Sciatic nerve (tissue), 2 donors: Measurements from ENCODE around the gene COPS8. TPM values are rescaled to one million over a fixed set of nuclear protein-coding genes. Genes with fewer than 3 reads are reported as not detected.

Source experiments
- ATAC-seq: fragments of 200-7000 bp; cut with Tn5 transposase; one replicate; pipeline ENCODE4 v1.9.1; 2020; ENCODE audit warnings: mild to moderate bottlenecking, moderate library complexity
- DNase-seq: peaks from one replicate; pipeline ENCODE4 v3.0.0-alpha.2; 2020; ENCODE audit warnings: low spot score
- intact Hi-C: fragments of 100-400 bp; cut with DNase I; formaldehyde crosslinking; loops from one replicate; pipeline ENCODE4 v1.14.2; 2022
- total RNA-seq: library from RNA; stranded (reverse); fragmentation: NEBNext Ultra II Directional; extraction: Animal tissue kit (Norgen Biotek cat#: 25700); gene quantifications from one replicate; pipeline ENCODE4 v1.2.1, GENCODE V29; 2021
- donor health status: DM: no; HTN: no; CAD: no.
- donor health status: DM: no; HTN: no; CAD: no.

Gene COPS8
- total RNA-seq, 1 donor from 2014 or later = 51.4 TPM

DNA sequence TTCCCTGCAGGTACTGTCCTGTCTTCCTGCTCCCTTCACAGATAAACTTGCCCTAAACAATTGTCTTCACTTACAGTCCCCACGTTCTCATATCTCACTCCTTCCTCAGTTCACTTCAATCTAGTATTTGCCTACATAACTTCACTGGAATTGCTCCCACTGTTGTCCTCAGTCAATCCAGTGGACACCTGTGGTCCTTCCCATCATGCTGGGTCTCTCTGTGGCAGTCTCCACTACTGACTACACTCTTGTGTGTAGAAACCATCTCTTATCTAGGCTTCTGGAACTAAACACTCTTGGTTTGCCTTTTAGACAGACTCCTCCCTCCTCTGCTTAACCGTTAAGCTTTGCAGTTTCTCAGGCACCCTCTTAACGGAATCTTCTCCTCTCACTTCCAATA, 58.8 kb downstream of the COPS8 start:
- ATAC-seq = no peak

DNA sequence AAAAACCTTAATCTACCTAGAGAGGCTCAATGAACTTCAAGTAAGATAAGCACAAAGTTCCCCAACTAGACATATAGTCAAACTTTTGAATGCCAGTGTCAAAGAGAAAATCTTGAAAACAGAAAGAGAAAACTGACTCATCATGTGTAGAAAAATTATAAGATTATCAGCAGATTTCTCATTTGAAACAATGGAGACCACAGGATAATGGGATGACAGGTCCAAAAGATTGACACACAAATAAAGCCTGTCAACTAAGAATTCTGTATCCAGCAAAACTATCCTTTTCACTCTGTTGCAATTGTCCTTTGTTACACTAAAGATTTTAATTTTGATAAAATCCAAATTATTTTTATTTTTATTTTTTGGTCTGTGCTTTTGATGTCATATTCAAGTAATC, 61.6 kb downstream of the COPS8 start:
- ATAC-seq (no peak), DNase-seq (no peak)
- intact Hi-C loops = no loop called here

More for the DNA sequence above, 58.8 kb downstream of the COPS8 start:
- intact Hi-C loops = no loop called here
- DNase-seq = no peak

DNA sequence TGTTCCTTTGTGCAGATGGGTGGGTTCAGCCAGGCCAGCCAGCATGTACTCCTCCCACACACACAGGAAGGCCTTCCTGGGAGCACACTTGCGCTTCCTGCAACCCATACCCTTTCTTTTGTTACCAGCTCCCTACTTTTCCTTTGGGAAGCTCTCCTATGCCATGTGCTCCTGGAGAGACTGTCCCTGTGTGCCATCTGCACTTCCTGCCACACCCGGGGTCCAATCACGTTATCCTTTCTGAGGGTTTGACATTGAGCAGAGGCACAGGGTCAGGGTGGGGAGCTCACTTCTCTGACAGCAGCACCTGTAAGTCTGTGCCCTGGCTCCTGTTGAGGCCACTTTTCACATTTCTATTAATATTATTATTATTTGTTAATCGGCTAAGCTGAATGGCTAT, 62.9 kb downstream of the COPS8 start:
- ATAC-seq = no peak
- intact Hi-C loops = no loop called here

DNA sequence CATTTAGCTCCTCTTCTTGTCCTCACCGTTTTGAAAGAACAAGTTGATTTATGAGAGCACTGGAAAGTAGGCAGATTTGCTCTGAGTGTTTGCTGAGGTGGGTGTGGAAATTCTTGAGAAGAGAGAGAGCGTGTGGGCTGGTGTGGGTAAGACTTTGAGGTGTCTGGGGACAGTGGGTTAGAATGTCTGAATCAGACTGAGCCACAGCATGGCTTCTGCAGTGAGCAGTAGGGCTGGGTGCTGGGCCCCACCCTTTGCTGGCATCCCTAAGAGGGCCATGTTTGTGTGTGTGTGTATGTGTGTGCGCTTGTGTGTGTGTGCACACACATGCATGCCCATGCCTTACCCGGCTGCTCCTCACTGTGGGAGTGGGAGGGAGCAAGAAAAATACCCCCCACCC, 63.7 kb downstream of the COPS8 start:
- peak; percentile 31 for ATAC-seq
- DNase-seq = no peak
- intact Hi-C loops = no loop called here

More for the DNA sequence above, 62.9 kb downstream of the COPS8 start:
- DNase-seq = no peak
